Measurements from ENCODE around the gene CFAP46. TPM values are rescaled to one million over a fixed set of nuclear protein-coding genes. Genes with fewer than 3 reads are reported as not detected.
"Not testable (repeated sequence)": the region's sequence is repeated elsewhere in the genome, so short reads cannot be mapped to it uniquely, and the experiment has no call there.

CFAP46 gene
- total RNA-seq, 2 experiments from 2014 or later = not detected

- H3K27ac ChIP-seq (ENCODE audit: low read depth, low read length, poor library complexity, severe bottlenecking); H3K4me1 ChIP-seq (ENCODE audit: insufficient read depth, low read length, poor library complexity, severe bottlenecking); H2AFZ ChIP-seq (ENCODE audit: low read length); H3K36me3 ChIP-seq (ENCODE audit: insufficient read depth, low read length); DNase-seq (ENCODE audit: low spot score); H3K9me3 ChIP-seq (ENCODE audit: low read length); H4K20me1 ChIP-seq (ENCODE audit: insufficient read depth, low read length); CTCF ChIA-PET (ENCODE audit: unreplicated experiment); POLR2A ChIA-PET; BruUV-seq (replicated peaks); H3K4me3 ChIP-seq (ENCODE audit: low read depth, low read length, poor library complexity, severe bottlenecking); H3K9me2 ChIP-seq (ENCODE audit: insufficient read depth, low read length); intact Hi-C loops (cut with micrococcal nuclease; ENCODE audit: unreplicated experiment); H3K79me2 ChIP-seq (ENCODE audit: insufficient read depth, low read depth, low read length); H3K4me2 ChIP-seq (ENCODE audit: low read length): not testable (repeated sequence)
Observed at GRCh38 chr10:132931258-132932250, 10.8 kb downstream of the CFAP46 start.

GRCh38 chr10:132930701-132931100, 11.7 kb downstream of the CFAP46 start:
- H3K4me3 ChIP-seq (ENCODE audit: low read depth, low read length, poor library complexity, severe bottlenecking); DNase-seq (ENCODE audit: low spot score); H3K9me3 ChIP-seq (ENCODE audit: low read length); POLR2A ChIA-PET; H3K9me2 ChIP-seq (ENCODE audit: insufficient read depth, low read length); H3K36me3 ChIP-seq (ENCODE audit: insufficient read depth, low read length); intact Hi-C loops (cut with micrococcal nuclease; ENCODE audit: unreplicated experiment); H3K4me2 ChIP-seq (ENCODE audit: low read length); H3K4me1 ChIP-seq (ENCODE audit: insufficient read depth, low read length, poor library complexity, severe bottlenecking); BruUV-seq (replicated peaks); H4K20me1 ChIP-seq (ENCODE audit: insufficient read depth, low read length); CTCF ChIA-PET (ENCODE audit: unreplicated experiment); H3K27ac ChIP-seq (ENCODE audit: low read depth, low read length, poor library complexity, severe bottlenecking); H2AFZ ChIP-seq (ENCODE audit: low read length); H3K79me2 ChIP-seq (ENCODE audit: insufficient read depth, low read depth, low read length): not testable (repeated sequence)

- no peak overlapping the region for H2AFZ ChIP-seq (ENCODE audit: low read length)
- no peak overlapping the region for H3K4me2 ChIP-seq (ENCODE audit: low read length)
- ChIA-PET CTCF (ENCODE audit: unreplicated experiment) (no interaction called here), POLR2A (no interaction called here)
- no peak for DNase-seq (ENCODE audit: low spot score)
- intact Hi-C loops (cut with micrococcal nuclease; ENCODE audit: unreplicated experiment) = no loop called here
- H3K4me3 ChIP-seq (ENCODE audit: low read depth, low read length, poor library complexity, severe bottlenecking) = no peak overlapping the region
- no peak for TF ChIP-seq EZH2phosphoT487 (IDR thresholded peaks at IDR 0.05; ENCODE audit: borderline replicate concordance, low read depth, low read length)
- no peaks in the 10 kb centered on the region for H3K4me1 ChIP-seq (ENCODE audit: insufficient read depth, low read length, poor library complexity, severe bottlenecking)
- H3K79me2 ChIP-seq (ENCODE audit: insufficient read depth, low read depth, low read length) = no peaks in the 10 kb centered on the region
- BruUV-seq (replicated peaks) = no TSS peak
- H3K27ac ChIP-seq (ENCODE audit: low read depth, low read length, poor library complexity, severe bottlenecking) = no peak overlapping the region
- H3K9me3 ChIP-seq (ENCODE audit: low read length) = no peaks in the 10 kb centered on the region
- H3K36me3 ChIP-seq (ENCODE audit: insufficient read depth, low read length) = no peaks in the 10 kb centered on the region
- H4K20me1 ChIP-seq (ENCODE audit: insufficient read depth, low read length) = no peaks in the 10 kb centered on the region
- no peaks in the 10 kb centered on the region for H3K9me2 ChIP-seq (ENCODE audit: insufficient read depth, low read length)
Observed at GRCh38 chr10:132929953-132930548, 12.3 kb downstream of the CFAP46 start.

GRCh38 chr10:132929480-132929879, 12.9 kb downstream of the CFAP46 start:
- H3K4me1 ChIP-seq (ENCODE audit: insufficient read depth, low read length, poor library complexity, severe bottlenecking) = no peaks in the 10 kb centered on the region
- no peak overlapping the region for H3K27ac ChIP-seq (ENCODE audit: low read depth, low read length, poor library complexity, severe bottlenecking)
- no peak overlapping the region for H2AFZ ChIP-seq (ENCODE audit: low read length)
- no peak overlapping the region for H3K4me2 ChIP-seq (ENCODE audit: low read length)
- H4K20me1 ChIP-seq (ENCODE audit: insufficient read depth, low read length) = no peaks in the 10 kb centered on the region
- DNase-seq (ENCODE audit: low spot score) = no peak
- ChIA-PET CTCF (ENCODE audit: unreplicated experiment) (interaction anchor here (0.6 kb wide), 1 partner anchor 198 kb away, joined by 5 read pairs; no protein-coding TSS in a partner anchor), POLR2A (no interaction called here)
- H3K4me3 ChIP-seq (ENCODE audit: low read depth, low read length, poor library complexity, severe bottlenecking) = no peak overlapping the region
- H3K79me2 ChIP-seq (ENCODE audit: insufficient read depth, low read depth, low read length) = no peaks in the 10 kb centered on the region
- no peak for TF ChIP-seq EZH2phosphoT487 (IDR thresholded peaks at IDR 0.05; ENCODE audit: borderline replicate concordance, low read depth, low read length)
- no peak for TF ChIP-seq CTCF (conservative IDR thresholded peaks at IDR 0.05; ENCODE audit: low read length)
- no peaks in the 10 kb centered on the region for H3K36me3 ChIP-seq (ENCODE audit: insufficient read depth, low read length)
- intact Hi-C loops (cut with micrococcal nuclease; ENCODE audit: unreplicated experiment) = no loop called here
- H3K9me3 ChIP-seq (ENCODE audit: low read length) = no peaks in the 10 kb centered on the region
- H3K9me2 ChIP-seq (ENCODE audit: insufficient read depth, low read length) = no peaks in the 10 kb centered on the region
- BruUV-seq (replicated peaks) = no TSS peak
